Prostate gland (tissue), 2 donors: ENCODE data around the gene MAML2. TPM values are rescaled to one million over a fixed set of nuclear protein-coding genes. Genes with fewer than 3 reads are reported as not detected.

Experiments used
- DNase-seq: peaks from one replicate; pipeline ENCODE4 v3.0.0-alpha.2; 2019; ENCODE audit warnings: low spot score
- H3K27ac ChIP-seq, 2 donors: fragments of 200-600 bp; sonication (generic); 2 replicates each; pipeline ENCODE4 v1.5.1; 2017 to 2019
- H3K27me3 ChIP-seq: fragments of 200-600 bp; sonication (generic); replicated peaks from 2 replicates; pipeline ENCODE4 v1.5.1; 2019; ENCODE audit not compliant: insufficient read depth
- H3K36me3 ChIP-seq, 2 donors: fragments of 200-600 bp; sonication (generic); 1 replicate in 1 of 2; 2 replicates in 1 of 2; pipeline versions ENCODE4 v1.5.1 to v1.8.1; 2017 to 2019
- H3K4me1 ChIP-seq: fragments of 200-600 bp; sonication (generic); replicated peaks from 2 replicates; pipeline ENCODE4 v1.5.1; 2019
- H3K4me3 ChIP-seq, 2 donors: fragments of 200-600 bp; sonication (generic); 2 replicates each; pipeline ENCODE4 v1.5.1; 2017 to 2019
- H3K9me3 ChIP-seq: fragments of 200-600 bp; sonication (generic); 2 replicates; pipeline ENCODE4 v1.5.1; 2017
- CTCF ChIP-seq, 4 experiments: fragments of 200-600 bp in 2 of 4; fragments of 450-650 bp in 2 of 4; sonication (generic) in 2 of 4; IDR thresholded peaks; 1 replicate in 3 of 4; 2 replicates in 1 of 4; pipeline ENCODE4 v1.5.1; 2016 to 2019; ENCODE audit warnings: antibody characterized with exemption in 4 of 4, mild to moderate bottlenecking in 2 of 4, moderate library complexity in 2 of 4
- POLR2A ChIP-seq: fragments of 450-650 bp; IDR thresholded peaks from one replicate; pipeline ENCODE4 v1.6.1; 2016; ENCODE audit warnings: antibody characterized with exemption, mild to moderate bottlenecking
- POLR2AphosphoS5 ChIP-seq: sonication (generic); formaldehyde crosslinking; IDR thresholded peaks from one replicate; pipeline ENCODE4 v1.6.1; 2017; ENCODE audit warnings: antibody characterized with exemption
- WGBS: methylation state at CpG from one replicate; pipeline ENCODE4 v1.1.5; 2018; 5-methylcytosine and 5-hydroxymethylcytosine counted together
- intact Hi-C: fragments of 100-400 bp; cut with DNase I; formaldehyde crosslinking; loops from one replicate; pipeline ENCODE4 v1.14.2; 2022
- total RNA-seq, 2 donors: library from RNA; depleted of rRNA; stranded (reverse); fragments of >200 nt; gene quantifications; one replicate each; pipeline ENCODE4 v1.1.0, GENCODE V29; 2016

The MAML2 gene
- total RNA-seq, 2 donors from 2014 or later, result 28.9 to 30.4 TPM

GRCh38 chr11:96357794-96358193, 14.8 kb upstream of the MAML2 start:
- WGBS, result 65% methylated on average over 1 of the region's 1 CpG
- Histone ChIP-seq H3K27me3 (no peaks in the 10 kb centered on the region), H3K36me3 (no peaks in the 10 kb centered on the region), H3K27ac (no peak overlapping the region), H3K9me3 (no peaks in the 10 kb centered on the region), H3K4me3 (no peak overlapping the region), H3K4me1 (no peaks in the 10 kb centered on the region)
- intact Hi-C loops, result no loop called here
- TF ChIP-seq CTCF (IDR thresholded peaks at IDR 0.05) (no peak), POLR2A (no peak), POLR2AphosphoS5 (no peak)
- DNase-seq, result no peak

GRCh38 chr11:96356848-96357247, 13.9 kb upstream of the MAML2 start:
- no peaks in the 10 kb centered on the region for H3K9me3 ChIP-seq
- no peaks in the 10 kb centered on the region for H3K4me1 ChIP-seq
- WGBS, result 74% methylated on average over 4 of the region's 4 CpGs
- no peaks in the 10 kb centered on the region for H3K36me3 ChIP-seq
- intact Hi-C loops, result no loop called here
- no peaks in the 10 kb centered on the region for H3K27me3 ChIP-seq
- H3K4me3 ChIP-seq, result no peak overlapping the region
- no peak for TF ChIP-seq CTCF (IDR thresholded peaks at IDR 0.05)
- no peak for TF ChIP-seq POLR2A
- TF ChIP-seq POLR2AphosphoS5, result no peak
- H3K27ac ChIP-seq, result no peak overlapping the region
- DNase-seq, result no peak

DNA sequence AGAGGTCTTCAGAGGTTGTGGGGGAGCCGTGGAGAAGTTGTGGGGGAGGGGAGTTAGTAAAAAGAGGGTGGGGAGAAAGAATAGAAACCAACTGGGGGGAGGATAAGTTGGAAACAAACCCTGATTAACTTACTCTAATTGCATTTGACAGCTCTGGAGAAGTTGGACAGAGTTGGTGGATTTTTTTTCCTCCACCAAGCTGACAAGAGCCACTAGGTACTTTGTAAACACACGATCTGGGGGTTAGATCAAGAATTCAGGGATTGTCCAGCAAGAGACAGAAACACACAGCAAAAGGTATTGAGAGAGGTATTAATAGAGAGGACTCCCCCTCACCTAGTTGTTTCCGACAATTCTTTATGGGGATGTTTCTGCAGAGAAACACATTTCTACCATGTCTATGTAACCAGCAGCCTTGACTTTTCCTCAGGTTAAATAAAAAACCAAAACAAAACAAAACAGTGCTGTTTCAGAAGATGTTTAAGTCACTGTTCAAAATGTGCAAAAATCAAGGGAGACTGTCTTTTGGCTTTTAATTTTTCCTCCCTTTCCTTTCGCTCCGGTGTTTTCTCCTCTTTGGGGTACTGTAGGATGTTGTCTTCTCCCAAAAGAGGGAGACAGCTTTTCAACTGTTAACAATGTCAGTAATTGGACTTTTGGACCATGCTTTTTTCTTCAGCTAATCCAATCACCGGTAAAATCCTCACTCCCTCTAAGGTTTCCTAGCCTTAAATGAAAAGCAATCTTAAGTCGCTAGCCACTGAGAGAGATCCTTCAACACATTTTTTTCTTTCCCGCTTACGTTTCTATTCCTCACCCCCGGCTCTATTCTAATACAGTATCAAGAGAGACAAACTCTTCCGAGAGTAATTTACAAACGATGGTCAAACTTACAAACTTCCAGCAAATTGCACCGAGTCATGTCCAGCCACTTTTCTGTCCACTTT, 708 bp downstream of the MAML2 start:
- Histone ChIP-seq H3K9me3 (no peaks in the 10 kb centered on the region), H3K27me3 (no peaks in the 10 kb centered on the region), H3K27ac (peak overlapping the region; percentile 80 to 85), H3K4me1 (peaks cover 17% of the 10 kb centered on the region), H3K36me3 (no peaks in the 10 kb centered on the region), H3K4me3 (peak overlapping the region; percentile 60 to 62)
- under 1% methylated on average over 13 of the region's 13 CpGs for WGBS
- DNase-seq, result no peak
- intact Hi-C loops, result loop anchor here (2.0 to 5.0 kb wide), 4 partner anchors 115 to 495 kb away; no protein-coding TSS in a partner anchor
- TF ChIP-seq POLR2A (no peak), POLR2AphosphoS5 (no peak), CTCF (IDR thresholded peaks at IDR 0.05) (no peak)

- no peaks in the 10 kb centered on the region for H3K27me3 ChIP-seq
- intact Hi-C loops, result loop anchor here (2.0 to 5.0 kb wide), 4 partner anchors 114 to 494 kb away; no protein-coding TSS in a partner anchor
- H3K4me3 ChIP-seq, result peak overlapping the region; percentile 60 to 62
- peaks cover 17% of the 10 kb centered on the region for H3K4me1 ChIP-seq
- no peaks in the 10 kb centered on the region for H3K36me3 ChIP-seq
- no peak for TF ChIP-seq POLR2A
- TF ChIP-seq POLR2AphosphoS5, result peak; percentile 36
- peak in 3 of 4 experiments; percentile 21 to 59 (median 45) for TF ChIP-seq CTCF (IDR thresholded peaks at IDR 0.05)
- 17% methylated on average over 22 of the region's 26 CpGs for WGBS
- DNase-seq, result peak; percentile 49
- peak overlapping the region; percentile 80 to 85 for H3K27ac ChIP-seq
- no peaks in the 10 kb centered on the region for H3K9me3 ChIP-seq
Measured at GRCh38 chr11:96341211-96342013, 1.6 kb downstream of the MAML2 start.
